Neuronal stem cell (in vitro differentiated cells): ENCODE results near the gene NIPSNAP3A.
A peak's percentile ranks its signal among the peaks of the same experiment; 100 is the strongest.

Experiments
- DNase-seq: peaks from one replicate; pipeline ENCODE4 v3.0.0-alpha.2; 2013; ENCODE audit warnings: low spot score
- H2AFZ ChIP-seq: one replicate; pipeline ENCODE4 v1.6.1; 2013; ENCODE audit warnings: mild to moderate bottlenecking, low read length, inconsistent platforms
- H2AK5ac ChIP-seq: 2 replicates; pipeline ENCODE4 v1.6.1; 2013; ENCODE audit warnings: low read depth, mild to moderate bottlenecking, inconsistent platforms, low read length, moderate library complexity, mixed read lengths
- H2BK120ac ChIP-seq: 2 replicates; pipeline ENCODE4 v1.6.1; 2013; ENCODE audit warnings: low read depth, mild to moderate bottlenecking, inconsistent platforms, low read length, moderate library complexity, mixed read lengths
- H2BK12ac ChIP-seq: one replicate; pipeline ENCODE4 v1.6.1; 2013; ENCODE audit warnings: low read length, inconsistent platforms
- H2BK15ac ChIP-seq: 2 replicates; pipeline ENCODE4 v1.6.1; 2013; ENCODE audit warnings: mild to moderate bottlenecking, low read length, inconsistent platforms, mixed read lengths
- H2BK5ac ChIP-seq: one replicate; pipeline ENCODE4 v1.6.1; 2013; ENCODE audit warnings: inconsistent platforms, mild to moderate bottlenecking, low read length, moderate library complexity
- H3K14ac ChIP-seq: one replicate; pipeline ENCODE4 v1.6.1; 2013; ENCODE audit warnings: low read length, inconsistent platforms
- H3K18ac ChIP-seq: 2 replicates; pipeline ENCODE4 v1.6.1; 2013; ENCODE audit warnings: low read length, inconsistent platforms
- H3K23ac ChIP-seq: 2 replicates; pipeline ENCODE4 v1.6.1; 2013; ENCODE audit warnings: low read depth, mild to moderate bottlenecking, mixed read lengths, low read length, inconsistent platforms; ENCODE audit not compliant: poor library complexity
- H3K27ac ChIP-seq: replicated peaks from 3 replicates; pipeline ENCODE4 v1.5.1; 2013; ENCODE audit warnings: low read length, inconsistent platforms
- H3K27me3 ChIP-seq, 3 experiments: 2 replicates each; pipeline ENCODE4 v1.6.1; 2013; ENCODE audit warnings: low read length in 3 of 3, mild to moderate bottlenecking in 2 of 3, inconsistent platforms in 1 of 3, low read depth in 1 of 3, mixed read lengths in 1 of 3, moderate library complexity in 1 of 3; ENCODE audit not compliant: control insufficient read depth in 3 of 3, insufficient read depth in 3 of 3
- H3K36me3 ChIP-seq, 2 donors: replicated peaks in 1 of 2; 2 replicates each; pipeline ENCODE4 v1.6.1; 2013; ENCODE audit warnings: low read length in 2 of 2; ENCODE audit not compliant: control insufficient read depth in 2 of 2, insufficient read depth in 2 of 2
- H3K4ac ChIP-seq: 2 replicates; pipeline ENCODE4 v1.6.1; 2013; ENCODE audit warnings: inconsistent platforms, mild to moderate bottlenecking, low read length, moderate library complexity
- H3K4me1 ChIP-seq, 2 donors: 1 replicate in 1 of 2; 2 replicates in 1 of 2; pipeline ENCODE4 v1.6.1; 2013; ENCODE audit warnings: low read length in 2 of 2, low read depth in 1 of 2; ENCODE audit not compliant: control insufficient read depth in 2 of 2, insufficient read depth in 1 of 2
- H3K4me2 ChIP-seq: one replicate; pipeline ENCODE4 v1.6.1; 2013; ENCODE audit warnings: mild to moderate bottlenecking, low read length, inconsistent platforms; ENCODE audit not compliant: insufficient read depth, poor library complexity, severe bottlenecking
- H3K4me3 ChIP-seq, 2 donors: 2 replicates each; pipeline ENCODE4 v1.5.1; 2013; ENCODE audit warnings: low read length in 2 of 2, mild to moderate bottlenecking in 2 of 2, inconsistent platforms in 1 of 2, moderate library complexity in 1 of 2
- H3K79me1 ChIP-seq: one replicate; pipeline ENCODE4 v1.6.1; 2013; ENCODE audit warnings: low read depth, mild to moderate bottlenecking, inconsistent platforms, low read length, moderate library complexity
- H3K9ac ChIP-seq: one replicate; pipeline ENCODE4 v1.6.1; 2013; ENCODE audit warnings: mild to moderate bottlenecking, low read depth, low read length, inconsistent platforms; ENCODE audit not compliant: poor library complexity
- H3K9me3 ChIP-seq, 2 donors: replicated peaks in 1 of 2; 2 replicates each; pipeline versions ENCODE3 to v1.6.1; 2013; ENCODE audit warnings: low read length in 2 of 2, mild to moderate bottlenecking in 2 of 2, inconsistent platforms in 1 of 2, low read depth in 1 of 2, mixed read lengths in 1 of 2, moderate library complexity in 1 of 2; ENCODE audit not compliant: control insufficient read depth in 2 of 2, insufficient read depth in 1 of 2
- H4K8ac ChIP-seq: one replicate; pipeline ENCODE4 v1.6.1; 2013; ENCODE audit warnings: low read depth, mild to moderate bottlenecking, inconsistent platforms, low read length, moderate library complexity
- H4K91ac ChIP-seq: one replicate; pipeline ENCODE4 v1.6.1; 2013; ENCODE audit warnings: low read length, low read depth, mild to moderate bottlenecking, inconsistent platforms; ENCODE audit not compliant: poor library complexity
- WGBS, 2 donors: extraction: QIAGEN DNeasy Blood & Tissue Kit; methylation state at CpG; one replicate each; pipeline ENCODE4 v1.1.7; 2013; ENCODE audit warnings: missing lambda C conversion rate in 2 of 2, mixed read lengths in 1 of 2; ENCODE audit not compliant: insufficient read length in 2 of 2, insufficient replicate concordance in 1 of 2; ENCODE audit errors: extremely low coverage in 2 of 2; 5-methylcytosine and 5-hydroxymethylcytosine counted together

NIPSNAP3A gene

GRCh38 chr9:104725014-104725413 lies 22.5 kb upstream of the NIPSNAP3A start:
- H3K4ac ChIP-seq: no peak overlapping the region
- H3K79me1 ChIP-seq: no peaks in the 10 kb centered on the region
- no peak overlapping the region for H2BK120ac ChIP-seq
- no peak overlapping the region for H3K9ac ChIP-seq
- no peak overlapping the region for H3K14ac ChIP-seq
- DNase-seq: no peak
- no peaks in the 10 kb centered on the region for H3K36me3 ChIP-seq
- H2BK12ac ChIP-seq: no peak overlapping the region
- no peaks in the 10 kb centered on the region for H3K27me3 ChIP-seq
- no peak overlapping the region for H3K4me3 ChIP-seq
- no peak overlapping the region for H3K23ac ChIP-seq
- no peak overlapping the region for H2BK5ac ChIP-seq
- no CpG with 5 or more reads among the region's 5 CpGs for WGBS, 2 donors
- no peak overlapping the region for H4K8ac ChIP-seq
- no peaks in the 10 kb centered on the region for H3K9me3 ChIP-seq
- H2BK15ac ChIP-seq: no peak overlapping the region
- no peak overlapping the region for H3K18ac ChIP-seq
- no peak overlapping the region for H4K91ac ChIP-seq
- H2AFZ ChIP-seq: no peak overlapping the region
- no peak overlapping the region for H2AK5ac ChIP-seq
- no peaks in the 10 kb centered on the region for H3K4me1 ChIP-seq
- no peak overlapping the region for H3K27ac ChIP-seq
- H3K4me2 ChIP-seq: no peak overlapping the region

GRCh38 chr9:104738452-104738851 lies 9.0 kb upstream of the NIPSNAP3A start:
- Histone ChIP-seq H3K79me1 (no peaks in the 10 kb centered on the region), H3K18ac (no peak overlapping the region), H3K9ac (no peak overlapping the region), H3K36me3 (no peaks in the 10 kb centered on the region), H3K9me3 (no peaks in the 10 kb centered on the region), H4K8ac (no peak overlapping the region), H3K27ac (no peak overlapping the region), H2AK5ac (no peak overlapping the region), H2AFZ (no peak overlapping the region), H4K91ac (no peak overlapping the region), H3K4ac (no peak overlapping the region), H3K14ac (no peak overlapping the region), H2BK120ac (no peak overlapping the region), H3K4me2 (no peak overlapping the region), H3K27me3 (peaks cover 0 to 3% (median 0%) of the 10 kb centered on the region in 3 experiments), H2BK15ac (no peak overlapping the region), H2BK5ac (no peak overlapping the region), H3K4me1 (peaks cover 0 to 1% of the 10 kb centered on the region in 2 donors), H3K23ac (no peak overlapping the region), H3K4me3 (no peak overlapping the region), H2BK12ac (no peak overlapping the region)
- no peak for DNase-seq
- WGBS, 2 donors: no CpG with 5 or more reads among the region's 3 CpGs

GRCh38 chr9:104740621-104741020 lies 6.9 kb upstream of the NIPSNAP3A start:
- Histone ChIP-seq H3K18ac (no peak overlapping the region), H3K9ac (no peak overlapping the region), H2BK15ac (no peak overlapping the region), H2BK120ac (no peak overlapping the region), H3K4ac (no peak overlapping the region), H2AK5ac (no peak overlapping the region), H3K4me1 (peaks cover 0 to 1% of the 10 kb centered on the region in 2 donors), H3K9me3 (no peaks in the 10 kb centered on the region), H4K91ac (no peak overlapping the region), H3K36me3 (no peaks in the 10 kb centered on the region), H3K79me1 (no peaks in the 10 kb centered on the region), H2BK5ac (no peak overlapping the region), H3K4me2 (no peak overlapping the region), H3K27ac (no peak overlapping the region), H4K8ac (no peak overlapping the region), H3K23ac (no peak overlapping the region), H3K14ac (no peak overlapping the region), H2AFZ (no peak overlapping the region), H3K27me3 (peaks cover 0 to 13% (median 0%) of the 10 kb centered on the region in 3 experiments), H3K4me3 (no peak overlapping the region), H2BK12ac (no peak overlapping the region)
- WGBS, 2 donors: no CpG with 5 or more reads among the region's 1 CpG
- DNase-seq: no peak

- WGBS, 2 donors: no CpG with 5 or more reads among the region's 7 CpGs
- H3K27me3 ChIP-seq: peaks cover 0 to 32% (median 0%) of the 10 kb centered on the region in 3 experiments
- no peak overlapping the region for H2BK120ac ChIP-seq
- H4K91ac ChIP-seq: no peak overlapping the region
- no peak overlapping the region for H2AK5ac ChIP-seq
- no peak overlapping the region for H2BK5ac ChIP-seq
- peak; percentile 48 for DNase-seq
- no peaks in the 10 kb centered on the region for H3K79me1 ChIP-seq
- H3K9ac ChIP-seq: no peak overlapping the region
- H3K23ac ChIP-seq: no peak overlapping the region
- no peak overlapping the region for H4K8ac ChIP-seq
- no peak overlapping the region for H2AFZ ChIP-seq
- H2BK15ac ChIP-seq: no peak overlapping the region
- H3K18ac ChIP-seq: no peak overlapping the region
- H3K4me2 ChIP-seq: no peak overlapping the region
- H3K9me3 ChIP-seq: no peaks in the 10 kb centered on the region
- no peaks in the 10 kb centered on the region for H3K36me3 ChIP-seq
- H3K4ac ChIP-seq: no peak overlapping the region
- H3K4me1 ChIP-seq: peaks cover under 1 to 5% of the 10 kb centered on the region in 2 donors
- H2BK12ac ChIP-seq: no peak overlapping the region
- H3K27ac ChIP-seq: no peak overlapping the region
- H3K14ac ChIP-seq: no peak overlapping the region
- H3K4me3 ChIP-seq: no peak overlapping the region
These were observed 4.0 kb upstream of the NIPSNAP3A start for GRCh38 chr9:104743376-104743985.
